Common myeloid progenitor, CD34-positive (primary cell): ENCODE data around the gene CTTNBP2.
A peak's percentile ranks its signal among the peaks of the same experiment; 100 is the strongest.

ENCODE experiments used
- CTCF ChIA-PET: fragments of 350-600 bp; sonication (Branson Sonifier 250); formaldehyde crosslinking; loops from one replicate; lab custom pipeline; 2021; ENCODE audit warnings: antibody characterized with exemption; lab: Charles Lee
- POLR2A ChIA-PET: fragments of 350-600 bp; sonication (Branson Sonifier 250); formaldehyde crosslinking; loops from one replicate; lab custom pipeline; 2021; ENCODE audit warnings: antibody characterized with exemption; lab: Charles Lee
- DNase-seq, 3 donors: peaks; one replicate each; pipeline versions ENCODE4 v3.0.0 to v3.0.0-alpha.2; 2013
- H3K27ac ChIP-seq, 2 experiments: 1 replicate in 1 of 2; 2 replicates in 1 of 2; pipeline ENCODE4 v1.7.0; 2013; ENCODE audit warnings: inconsistent platforms in 2 of 2, low read length in 2 of 2, mild to moderate bottlenecking in 2 of 2, low read depth in 1 of 2, moderate library complexity in 1 of 2; ENCODE audit not compliant: severe bottlenecking in 2 of 2, insufficient read depth in 1 of 2, poor library complexity in 1 of 2
- H3K27me3 ChIP-seq, 5 experiments: replicated peaks in 2 of 5; 1 replicate in 3 of 5; 2 replicates in 2 of 5; pipeline versions ENCODE4 v1.6.1 to v1.7.0; 2013; ENCODE audit warnings: low read length in 4 of 5, mild to moderate bottlenecking in 2 of 5, moderate library complexity in 2 of 5, inconsistent platforms in 1 of 5; ENCODE audit not compliant: insufficient read depth in 5 of 5, control insufficient read depth in 4 of 5
- H3K36me3 ChIP-seq, 4 experiments: 1 replicate in 2 of 4; 2 replicates in 2 of 4; pipeline versions ENCODE4 v1.6.1 to v1.7.0; 2013; ENCODE audit warnings: low read length in 3 of 4, control low read depth in 1 of 4, mild to moderate bottlenecking in 1 of 4; ENCODE audit not compliant: control insufficient read depth in 4 of 4, insufficient read depth in 4 of 4
- H3K4me1 ChIP-seq, 4 experiments: 1 replicate in 3 of 4; 2 replicates in 1 of 4; pipeline versions ENCODE4 v1.6.1 to v1.7.1; 2013; ENCODE audit warnings: low read length in 3 of 4, mild to moderate bottlenecking in 3 of 4, control low read depth in 1 of 4, inconsistent platforms in 1 of 4, moderate library complexity in 1 of 4; ENCODE audit not compliant: control insufficient read depth in 4 of 4, insufficient read depth in 4 of 4; ENCODE audit errors: control extremely low read depth in 1 of 4
- H3K4me3 ChIP-seq, 7 experiments: 1 replicate in 4 of 7; 2 replicates in 3 of 7; pipeline versions ENCODE4 v1.5.1 to v1.7.0; 2013; ENCODE audit warnings: mild to moderate bottlenecking in 7 of 7, low read length in 6 of 7, moderate library complexity in 6 of 7, inconsistent platforms in 2 of 7, low read depth in 2 of 7, control low read depth in 1 of 7; ENCODE audit not compliant: insufficient read depth in 4 of 7, control insufficient read depth in 1 of 7; ENCODE audit errors: extremely low read depth in 1 of 7
- H3K9me3 ChIP-seq, 5 experiments: 1 replicate in 4 of 5; 2 replicates in 1 of 5; pipeline versions ENCODE4 v1.6.1 to v1.7.1; 2013; ENCODE audit warnings: low read length in 4 of 5, mild to moderate bottlenecking in 2 of 5, inconsistent platforms in 1 of 5, low read depth in 1 of 5, moderate library complexity in 1 of 5; ENCODE audit not compliant: control insufficient read depth in 4 of 5, insufficient read depth in 2 of 5; ENCODE audit errors: control extremely low read depth in 1 of 5
- WGBS: methylation state at CpG from one replicate; pipeline ENCODE4 v1.1.5; 2013; ENCODE audit not compliant: insufficient coverage; 5-methylcytosine and 5-hydroxymethylcytosine counted together

Gene CTTNBP2

GRCh38 chr7:117796889-117797288, 76.4 kb downstream of the CTTNBP2 start:
- H3K4me3 ChIP-seq = no peak overlapping the region
- H3K27me3 ChIP-seq = no peaks in the 10 kb centered on the region
- no peaks in the 10 kb centered on the region for H3K9me3 ChIP-seq
- H3K4me1 ChIP-seq = peaks cover 0 to 25% (median 13%) of the 10 kb centered on the region in 4 experiments
- ChIA-PET POLR2A (no interaction called here), CTCF (interaction anchor here (0.6 to 1.4 kb wide), 2 partner anchors 11 to 61 kb away, joined by 3 read pairs; no protein-coding TSS in a partner anchor)
- no peaks in the 10 kb centered on the region for H3K36me3 ChIP-seq
- DNase-seq = no peak
- no peak overlapping the region for H3K27ac ChIP-seq
- WGBS = 86% methylated on average over 1 of the region's 1 CpG

GRCh38 chr7:117793976-117794375, 79.3 kb downstream of the CTTNBP2 start:
- no CpG with 5 or more reads among the region's 2 CpGs for WGBS
- no peak for DNase-seq
- Histone ChIP-seq H3K4me1 (peaks cover 0 to 36% (median 22%) of the 10 kb centered on the region in 4 experiments), H3K4me3 (no peak overlapping the region), H3K36me3 (no peaks in the 10 kb centered on the region), H3K9me3 (no peaks in the 10 kb centered on the region), H3K27ac (no peak overlapping the region), H3K27me3 (no peaks in the 10 kb centered on the region)
- ChIA-PET POLR2A (no interaction called here), CTCF (interaction anchor here (1.7 to 2.0 kb wide), 3 partner anchors 18 to 36 kb away, joined by 3 to 5 read pairs (median 5); no protein-coding TSS in a partner anchor)

GRCh38 chr7:117793521-117793920, 79.7 kb downstream of the CTTNBP2 start:
- no peak overlapping the region for H3K27ac ChIP-seq
- no peak for DNase-seq
- ChIA-PET CTCF (interaction anchor here (1.3 to 2.0 kb wide), 4 partner anchors 17 to 42 kb away, joined by 3 to 5 read pairs (median 4); no protein-coding TSS in a partner anchor), POLR2A (no interaction called here)
- H3K9me3 ChIP-seq = no peaks in the 10 kb centered on the region
- no peaks in the 10 kb centered on the region for H3K27me3 ChIP-seq
- peaks cover 0 to 36% (median 22%) of the 10 kb centered on the region in 4 experiments for H3K4me1 ChIP-seq
- WGBS = 100% methylated on average over 1 of the region's 3 CpGs
- no peaks in the 10 kb centered on the region for H3K36me3 ChIP-seq
- no peak overlapping the region for H3K4me3 ChIP-seq

- CTCF ChIA-PET = interaction anchor here (0.6 to 2.0 kb wide), 11 partner anchors 14 to 546 kb away, joined by 3 to 5 read pairs (median 3); no protein-coding TSS in a partner anchor
- DNase-seq = peak; percentile 95 to 98 (median 97)
Measured at GRCh38 chr7:117791877-117792780, 81.1 kb downstream of the CTTNBP2 start.

GRCh38 chr7:117790731-117791130, 82.5 kb downstream of the CTTNBP2 start:
- POLR2A ChIA-PET = no interaction called here
- no peaks in the 10 kb centered on the region for H3K36me3 ChIP-seq
- no peaks in the 10 kb centered on the region for H3K27me3 ChIP-seq
- H3K4me1 ChIP-seq = peaks cover 0 to 36% (median 22%) of the 10 kb centered on the region in 4 experiments
- CTCF ChIA-PET = no interaction called here
- no peak overlapping the region for H3K4me3 ChIP-seq
- H3K27ac ChIP-seq = no peak overlapping the region
- WGBS = 100% methylated on average over 1 of the region's 5 CpGs
- H3K9me3 ChIP-seq = no peaks in the 10 kb centered on the region
- peak in 2 of 3 donors; percentile 17 to 31 for DNase-seq

More at GRCh38 chr7:117791877-117792780, 81.1 kb downstream of the CTTNBP2 start:
- 6% methylated on average over 13 of the region's 18 CpGs for WGBS
- Histone ChIP-seq H3K9me3 (no peaks in the 10 kb centered on the region), H3K27me3 (no peaks in the 10 kb centered on the region), H3K4me1 (peaks cover 0 to 36% (median 22%) of the 10 kb centered on the region in 4 experiments), H3K27ac (peak overlapping the region; percentile 81 to 88), H3K36me3 (no peaks in the 10 kb centered on the region), H3K4me3 (peak overlapping the region in 4 of 7 experiments; percentile 9 to 40 (median 27))
- POLR2A ChIA-PET = no interaction called here

- CTCF ChIA-PET = interaction anchor here (1.0 kb wide), 1 partner anchor 39 kb away, joined by 5 read pairs; no protein-coding TSS in a partner anchor
- Histone ChIP-seq H3K4me3 (no peak overlapping the region), H3K27me3 (no peaks in the 10 kb centered on the region), H3K4me1 (peaks cover 0 to 36% (median 22%) of the 10 kb centered on the region in 4 experiments), H3K27ac (no peak overlapping the region), H3K9me3 (no peaks in the 10 kb centered on the region), H3K36me3 (no peaks in the 10 kb centered on the region)
- whole genome bisulfite sequencing = no CpG with 5 or more reads among the region's 2 CpGs
- no peak for DNase-seq
- POLR2A ChIA-PET = no interaction called here
Measured at GRCh38 chr7:117790251-117790650, 83.0 kb downstream of the CTTNBP2 start.

GRCh38 chr7:117785431-117785830, 87.8 kb downstream of the CTTNBP2 start:
- no peak for DNase-seq
- Histone ChIP-seq H3K36me3 (no peaks in the 10 kb centered on the region), H3K27ac (no peak overlapping the region), H3K9me3 (no peaks in the 10 kb centered on the region), H3K4me1 (peaks cover 0 to 7% (median 0%) of the 10 kb centered on the region in 4 experiments), H3K4me3 (no peak overlapping the region), H3K27me3 (no peaks in the 10 kb centered on the region)
- ChIA-PET CTCF (no interaction called here), POLR2A (no interaction called here)
- WGBS = no CpG with 5 or more reads among the region's 1 CpG
